B cell (primary cell): ENCODE measurements around the gene HMG20A. TPM values are rescaled to one million over a fixed set of nuclear protein-coding genes. Genes with fewer than 3 reads are reported as not detected.

Experiments
- ATAC-seq: fragments of 200-7000 bp; cut with Tn5 transposase; one replicate; pipeline ENCODE4 v1.10.0; 2021; ENCODE audit warnings: low read depth, mild to moderate bottlenecking, moderate number of reproducible peaks, moderate library complexity
- CTCF ChIA-PET: fragments of 350-600 bp; sonication (Branson Sonifier 250); formaldehyde crosslinking; loops from one replicate; lab custom pipeline; 2021; ENCODE audit warnings: antibody characterized with exemption, inconsistent platforms; lab: Charles Lee
- POLR2A ChIA-PET: fragments of 350-600 bp; sonication (Branson Sonifier 250); formaldehyde crosslinking; loops from one replicate; lab custom pipeline; 2021; ENCODE audit warnings: antibody characterized with exemption; lab: Charles Lee
- DNase-seq: peaks from one replicate; pipeline ENCODE4 v3.0.0; 2013
- H2AFZ ChIP-seq: 2 replicates; pipeline ENCODE4 v1.6.1; 2012; ENCODE audit warnings: mild to moderate bottlenecking, low read depth, low read length; ENCODE audit not compliant: insufficient read depth, poor library complexity, severe bottlenecking
- H3K27ac ChIP-seq, 2 donors: 1 replicate in 1 of 2; 2 replicates in 1 of 2; pipeline ENCODE4 v1.5.1; 2012 to 2013; ENCODE audit warnings: low read length in 2 of 2, mild to moderate bottlenecking in 2 of 2, moderate library complexity in 1 of 2
- H3K27me3 ChIP-seq, 4 experiments: fragments of 200-600 bp in 1 of 4; sonication (generic) in 1 of 4; replicated peaks in 1 of 4; 1 replicate in 2 of 4; 2 replicates in 2 of 4; pipeline versions ENCODE4 v1.6.1 to v1.7.0; 2013 to 2016; ENCODE audit warnings: low read length in 3 of 4, mild to moderate bottlenecking in 2 of 4, mixed read lengths in 1 of 4, moderate library complexity in 1 of 4; ENCODE audit not compliant: insufficient read depth in 4 of 4, control insufficient read depth in 3 of 4; ENCODE audit errors: control extremely low read depth in 1 of 4
- H3K36me3 ChIP-seq, 2 experiments: replicated peaks in 1 of 2; 1 replicate in 1 of 2; 2 replicates in 1 of 2; pipeline versions ENCODE4 v1.6.1 to v1.7.1; 2013; ENCODE audit warnings: low read length in 1 of 2; ENCODE audit not compliant: insufficient read depth in 2 of 2, control insufficient read depth in 1 of 2; ENCODE audit errors: control extremely low read depth in 1 of 2, extremely low read depth in 1 of 2
- H3K4me1 ChIP-seq, 2 donors: fragments of 200-600 bp in 1 of 2; sonication (generic) in 1 of 2; 1 replicate in 1 of 2; 2 replicates in 1 of 2; pipeline versions ENCODE4 v1.5.1 to v1.6.1; 2013 to 2017; ENCODE audit warnings: low read length in 2 of 2; ENCODE audit not compliant: control insufficient read depth in 2 of 2, insufficient read depth in 2 of 2
- H3K4me2 ChIP-seq: replicated peaks from 2 replicates; pipeline ENCODE3; 2012; ENCODE audit warnings: mild to moderate bottlenecking, low read depth, low read length; ENCODE audit not compliant: poor library complexity, severe bottlenecking
- H3K4me3 ChIP-seq, 5 experiments: fragments of 200-600 bp in 1 of 5; sonication (generic) in 1 of 5; 1 replicate in 3 of 5; 2 replicates in 2 of 5; pipeline versions ENCODE4 v1.5.1 to v1.7.0; 2011 to 2016; ENCODE audit warnings: low read length in 4 of 5, mild to moderate bottlenecking in 4 of 5, low read depth in 2 of 5, control low read depth in 1 of 5, moderate library complexity in 1 of 5; ENCODE audit not compliant: insufficient read depth in 1 of 5; ENCODE audit errors: control extremely low read depth in 1 of 5, extremely low read depth in 1 of 5
- H3K79me2 ChIP-seq: fragments of 200-600 bp; sonication (generic); one replicate; pipeline ENCODE4 v1.6.0; 2016; ENCODE audit warnings: low read length; ENCODE audit not compliant: control insufficient read depth, insufficient read depth
- H3K9ac ChIP-seq: fragments of 200-600 bp; sonication (generic); 2 replicates; pipeline ENCODE4 v1.6.1; 2017; ENCODE audit warnings: mild to moderate bottlenecking, low read length, moderate library complexity
- H3K9me3 ChIP-seq, 3 donors: one replicate each; pipeline versions ENCODE4 v1.6.1 to v1.7.1; 2013; ENCODE audit warnings: low read length in 2 of 3; ENCODE audit not compliant: control insufficient read depth in 2 of 3, insufficient read depth in 1 of 3; ENCODE audit errors: control extremely low read depth in 1 of 3
- H4K20me1 ChIP-seq: 2 replicates; pipeline ENCODE4 v1.6.0; 2012; ENCODE audit warnings: mild to moderate bottlenecking, low read length; ENCODE audit not compliant: insufficient read depth, control insufficient read depth, poor library complexity, severe bottlenecking
- H3K27ac Mint-ChIP-seq: one replicate; pipeline ENCODE4 v1.8.0; 2021; ENCODE audit warnings: mixed read lengths
- H3K27me3 Mint-ChIP-seq: one replicate; pipeline ENCODE4 v1.8.0; 2021; ENCODE audit warnings: mixed read lengths
- H3K4me1 Mint-ChIP-seq: one replicate; pipeline ENCODE4 v1.8.0; 2021; ENCODE audit warnings: mixed read lengths
- H3K4me3 Mint-ChIP-seq: one replicate; pipeline ENCODE4 v1.8.0; 2021; ENCODE audit warnings: mixed read lengths
- H3K9me3 Mint-ChIP-seq: one replicate; pipeline ENCODE4 v1.8.0; 2022; ENCODE audit warnings: mixed read lengths; ENCODE audit not compliant: insufficient read depth
- CTCF ChIP-seq: fragments of 200-600 bp; IDR thresholded peaks from one replicate; pipeline ENCODE4 v1.8.0; 2022; ENCODE audit warnings: antibody characterized with exemption, mild to moderate bottlenecking
- EZH2 ChIP-seq: IDR thresholded peaks from 2 replicates; pipeline ENCODE4 v1.6.1; 2012; ENCODE audit warnings: borderline replicate concordance, low read depth, mild to moderate bottlenecking, moderate library complexity, low read length; ENCODE audit not compliant: insufficient read depth, poor library complexity, severe bottlenecking
- WGBS: methylation state at CpG from one replicate; pipeline ENCODE4 v1.1.5; 2013; ENCODE audit warnings: missing lambda C conversion rate; ENCODE audit not compliant: insufficient coverage; 5-methylcytosine and 5-hydroxymethylcytosine counted together
- intact Hi-C: fragments of 100-400 bp; cut with micrococcal nuclease; formaldehyde crosslinking; loops from one replicate; pipeline ENCODE4 v1.10.0; 2022
- polyA plus RNA-seq: library from polyadenylated mRNA; depleted of rRNA; stranded (reverse); fragments of >200 nt; gene quantifications from 2 replicates; pipeline ENCODE4 v1.2.3, GENCODE V29; 2012
- total RNA-seq, 2 donors: library from RNA; stranded (reverse); fragments of 120-200 nt in 1 of 2; gene quantifications; 1 replicate in 1 of 2; 2 replicates in 1 of 2; pipeline versions ENCODE4 v1.2.3 to v1.2.4, GENCODE V29; 2013 to 2022

The HMG20A gene
- total and polyA plus RNA-seq, 2 donors (not counting 1 experiment from before 2014, with no cell fraction given) = 26.1 to 63.5 TPM

GRCh38 chr15:77457191-77457904 is 36.7 kb downstream of the HMG20A start:
- H3K4me3 Mint-ChIP-seq = no peak overlapping the region
- intact Hi-C loops = no loop called here
- POLR2A ChIA-PET = no interaction called here
- H3K9ac ChIP-seq = no peak overlapping the region
- H3K27ac ChIP-seq = no peak overlapping the region
- WGBS = 100% methylated on average over 2 of the region's 5 CpGs
- ATAC-seq (no peak), DNase-seq (no peak)
- H4K20me1 ChIP-seq = peaks cover 8% of the 10 kb centered on the region
- H3K27ac Mint-ChIP-seq = no peak overlapping the region
- no peak overlapping the region for H3K4me3 ChIP-seq
- CTCF ChIA-PET = no interaction called here
- no peak overlapping the region for H3K4me2 ChIP-seq
- no peaks in the 10 kb centered on the region for H3K9me3 Mint-ChIP-seq
- peaks cover 9% of the 10 kb centered on the region for H3K79me2 ChIP-seq
- H3K36me3 ChIP-seq = peaks cover 0 to 30% of the 10 kb centered on the region in 2 experiments
- H3K4me1 ChIP-seq = peaks cover 8 to 9% of the 10 kb centered on the region in 2 donors
- H2AFZ ChIP-seq = no peak overlapping the region
- TF ChIP-seq EZH2 (no peak), CTCF (no peak)
- H3K27me3 ChIP-seq = no peaks in the 10 kb centered on the region
- H3K9me3 ChIP-seq = no peaks in the 10 kb centered on the region
- peaks cover 25% of the 10 kb centered on the region for H3K4me1 Mint-ChIP-seq
- H3K27me3 Mint-ChIP-seq = no peaks in the 10 kb centered on the region

- no peak for ATAC-seq
- DNase-seq = no peak
- peaks cover 8% of the 10 kb centered on the region for H4K20me1 ChIP-seq
- CTCF ChIA-PET = interaction anchor here (0.7 kb wide), 1 partner anchor 34 kb away, joined by 3 read pairs; no protein-coding TSS in a partner anchor
- H3K4me3 Mint-ChIP-seq = no peak overlapping the region
- H3K27me3 Mint-ChIP-seq = no peaks in the 10 kb centered on the region
- no peak overlapping the region for H3K4me3 ChIP-seq
- H3K27ac ChIP-seq = no peak overlapping the region
- peaks cover 0 to 31% of the 10 kb centered on the region in 2 experiments for H3K36me3 ChIP-seq
- no peaks in the 10 kb centered on the region for H3K9me3 ChIP-seq
- no peak overlapping the region for H3K27ac Mint-ChIP-seq
- no peak overlapping the region for H3K4me2 ChIP-seq
- peaks cover 25% of the 10 kb centered on the region for H3K4me1 Mint-ChIP-seq
- no peak overlapping the region for H2AFZ ChIP-seq
- peaks cover 9% of the 10 kb centered on the region for H3K79me2 ChIP-seq
- peaks cover 8 to 9% of the 10 kb centered on the region in 2 donors for H3K4me1 ChIP-seq
- TF ChIP-seq EZH2 (no peak), CTCF (no peak)
- no peaks in the 10 kb centered on the region for H3K9me3 Mint-ChIP-seq
- no peak overlapping the region for H3K9ac ChIP-seq
- no peaks in the 10 kb centered on the region for H3K27me3 ChIP-seq
- POLR2A ChIA-PET = no interaction called here
- intact Hi-C loops = no loop called here
Measured at GRCh38 chr15:77457905-77458265, 37.2 kb downstream of the HMG20A start.
